ENCODE data around the gene LCN6. TPM values are rescaled to one million over a fixed set of nuclear protein-coding genes. Genes with fewer than 3 reads are reported as not detected.

The LCN6 gene
- total RNA-seq, 6 experiments from 2014 or later = 0.26 to 0.63 TPM; not detected in 4

- peaks cover 0 to 5% (median 0%) of the 10 kb centered on the region in 4 donors for H3K4me1 ChIP-seq
- 77% methylated on average over 10 of the region's 16 CpGs for WGBS (ENCODE audit: insufficient coverage, low coverage, low lambda C conversion rate, missing lambda C conversion rate)
- intact Hi-C loops (cut with DNase I) = no loop called here
- H3K27me3 ChIP-seq = no peaks in the 10 kb centered on the region
- no peak overlapping the region for H3K4me3 ChIP-seq
- no peaks in the 10 kb centered on the region for H3K9me3 ChIP-seq
- no peak overlapping the region for H3K27ac ChIP-seq
- no peak for TF ChIP-seq CTCF (IDR thresholded peaks at IDR 0.05)
- no peak for TF ChIP-seq POLR2A (IDR thresholded peaks at IDR 0.05)
- ATAC-seq (no peak), DNase-seq (no peak)
- no peaks in the 10 kb centered on the region for H3K36me3 ChIP-seq
Observed at GRCh38 chr9:136740491-136740890, 7.8 kb downstream of the LCN6 start.

DNA sequence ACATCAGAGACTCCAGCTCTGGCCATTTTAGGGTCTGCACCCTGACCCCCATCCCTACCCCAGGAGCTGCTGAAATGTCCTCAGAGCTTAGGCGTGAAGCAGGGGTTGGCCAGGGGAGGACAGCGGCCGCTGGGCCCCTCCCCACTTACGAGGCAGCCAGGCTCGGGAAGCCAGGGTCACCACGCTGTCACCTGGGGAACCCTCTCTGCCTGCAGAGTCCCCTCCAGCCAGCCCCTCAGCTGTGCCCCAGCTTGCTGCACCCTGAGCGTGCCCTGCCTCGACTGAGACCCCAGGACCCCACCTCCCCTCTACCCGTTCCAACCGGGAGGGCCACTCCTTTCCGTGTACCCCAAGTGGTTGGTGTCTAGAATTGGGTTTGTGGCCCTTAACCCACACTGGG, 8.3 kb downstream of the LCN6 start:
- intact Hi-C loops (cut with DNase I) = no loop called here
- H3K9me3 ChIP-seq = no peaks in the 10 kb centered on the region
- H3K27ac ChIP-seq = no peak overlapping the region
- no peaks in the 10 kb centered on the region for H3K27me3 ChIP-seq
- ATAC-seq = no peak
- TF ChIP-seq CTCF (IDR thresholded peaks at IDR 0.05) (no peak), POLR2A (IDR thresholded peaks at IDR 0.05) (no peak)
- no peak overlapping the region for H3K4me3 ChIP-seq
- H3K4me1 ChIP-seq = peaks cover 0 to 5% (median 0%) of the 10 kb centered on the region in 4 donors
- DNase-seq = no peak
- H3K36me3 ChIP-seq = no peaks in the 10 kb centered on the region
- 40% methylated on average over 1 of the region's 11 CpGs for WGBS (ENCODE audit: insufficient coverage, low coverage, low lambda C conversion rate, missing lambda C conversion rate)

GRCh38 chr9:136739509-136739908, 8.8 kb downstream of the LCN6 start:
- TF ChIP-seq POLR2A (IDR thresholded peaks at IDR 0.05) = no peak
- TF ChIP-seq CTCF (IDR thresholded peaks at IDR 0.05) = no peak
- no peak for DNase-seq
- H3K9me3 ChIP-seq = no peaks in the 10 kb centered on the region
- no peak for ATAC-seq
- H3K27ac ChIP-seq = no peak overlapping the region
- H3K27me3 ChIP-seq = no peaks in the 10 kb centered on the region
- 90% methylated on average over 13 of the region's 23 CpGs for WGBS (ENCODE audit: insufficient coverage, low coverage, low lambda C conversion rate, missing lambda C conversion rate)
- H3K36me3 ChIP-seq = no peaks in the 10 kb centered on the region
- H3K4me1 ChIP-seq = peaks cover 0 to 5% (median 0%) of the 10 kb centered on the region in 4 donors
- intact Hi-C loops (cut with DNase I) = no loop called here
- no peak overlapping the region for H3K4me3 ChIP-seq

DNA sequence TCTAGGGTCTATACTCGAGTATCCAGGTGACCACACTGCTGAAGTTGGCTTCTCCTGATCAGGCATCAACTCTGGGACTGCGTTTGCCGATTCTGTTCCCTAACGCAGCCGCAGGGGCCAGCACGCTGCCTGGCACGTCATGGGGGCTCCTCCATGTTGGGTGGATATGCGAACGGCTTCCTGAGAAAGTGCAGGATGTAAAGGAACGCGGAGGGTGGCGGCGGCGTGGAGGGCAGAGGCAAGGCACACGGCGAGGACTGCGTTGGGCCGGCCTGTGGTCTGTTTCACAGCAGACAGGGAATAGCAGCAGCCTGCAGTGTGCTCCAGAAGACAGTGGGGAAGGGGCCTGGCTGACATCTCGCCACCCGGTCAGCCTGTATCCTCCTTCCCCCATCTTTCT, 9.4 kb downstream of the LCN6 start:
- Histone ChIP-seq H3K27ac (no peak overlapping the region), H3K9me3 (no peaks in the 10 kb centered on the region), H3K4me3 (no peak overlapping the region), H3K36me3 (no peaks in the 10 kb centered on the region), H3K4me1 (peaks cover 0 to 5% (median 0%) of the 10 kb centered on the region in 4 donors), H3K27me3 (no peaks in the 10 kb centered on the region)
- 88% methylated on average over 18 of the region's 20 CpGs for WGBS (ENCODE audit: insufficient coverage, low coverage, low lambda C conversion rate, missing lambda C conversion rate)
- intact Hi-C loops (cut with DNase I) = no loop called here
- ATAC-seq (no peak), DNase-seq (no peak)
- TF ChIP-seq CTCF (IDR thresholded peaks at IDR 0.05) = no peak
- no peak for TF ChIP-seq POLR2A (IDR thresholded peaks at IDR 0.05)

All from right lobe of liver (tissue), 6 donors.